Stimulated activated CD4-positive, alpha-beta T cell treated with anti-CD3 and anti-CD28 coated beads, TNF-alpha, amount 100 ng/mL, for 48 hours (primary cell): Measurements from ENCODE around the gene NTN5.
"Not testable (repeated sequence)": the region's sequence is repeated elsewhere in the genome, so short reads cannot be mapped to it uniquely, and the experiment has no call there.

Experiments
- DNase-seq, 3 donors: peaks; one replicate each; pipeline ENCODE4 v3.0.0-alpha.2; 2020; ENCODE audit warnings: low read depth in 3 of 3

The NTN5 gene, protein sequence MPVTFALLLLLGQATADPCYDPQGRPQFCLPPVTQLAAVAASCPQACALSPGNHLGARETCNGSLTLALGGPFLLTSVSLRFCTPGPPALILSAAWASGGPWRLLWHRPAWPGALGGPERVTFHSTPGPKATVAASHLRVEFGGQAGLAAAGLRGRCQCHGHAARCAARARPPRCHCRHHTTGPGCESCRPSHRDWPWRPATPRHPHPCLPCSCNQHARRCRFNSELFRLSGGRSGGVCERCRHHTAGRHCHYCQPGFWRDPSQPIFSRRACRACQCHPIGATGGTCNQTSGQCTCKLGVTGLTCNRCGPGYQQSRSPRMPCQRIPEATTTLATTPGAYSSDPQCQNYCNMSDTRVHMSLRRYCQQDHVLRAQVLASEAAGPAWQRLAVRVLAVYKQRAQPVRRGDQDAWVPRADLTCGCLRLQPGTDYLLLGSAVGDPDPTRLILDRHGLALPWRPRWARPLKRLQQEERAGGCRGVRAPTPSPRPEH

DNA sequence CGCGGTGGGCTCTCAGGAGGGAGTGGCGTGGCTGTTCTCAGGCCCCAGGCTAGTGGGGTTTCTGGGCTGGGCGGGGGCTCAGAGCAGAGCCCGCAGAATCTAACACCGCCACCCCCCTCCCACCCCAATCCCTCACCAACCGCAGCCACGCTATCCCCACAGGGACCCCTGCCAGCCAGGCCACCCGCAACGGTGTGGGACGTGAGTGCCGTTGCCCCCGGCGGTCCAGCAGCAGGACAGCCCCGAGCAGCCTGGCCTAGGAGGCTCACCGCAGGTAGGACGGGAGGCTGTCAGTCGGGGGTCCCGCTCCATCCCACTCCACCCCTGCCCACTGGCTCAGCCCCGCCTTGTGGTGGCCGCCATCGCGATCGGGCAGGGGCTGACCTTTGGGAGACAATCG lies at the start of gene NTN5:
Gene NTN5, minus strand, starts transcription at position 24 of the 400 bp plus-strand sequence. CDS start 2,031 bp downstream, outside the sequence.
- DNase-seq: no peak

DNA sequence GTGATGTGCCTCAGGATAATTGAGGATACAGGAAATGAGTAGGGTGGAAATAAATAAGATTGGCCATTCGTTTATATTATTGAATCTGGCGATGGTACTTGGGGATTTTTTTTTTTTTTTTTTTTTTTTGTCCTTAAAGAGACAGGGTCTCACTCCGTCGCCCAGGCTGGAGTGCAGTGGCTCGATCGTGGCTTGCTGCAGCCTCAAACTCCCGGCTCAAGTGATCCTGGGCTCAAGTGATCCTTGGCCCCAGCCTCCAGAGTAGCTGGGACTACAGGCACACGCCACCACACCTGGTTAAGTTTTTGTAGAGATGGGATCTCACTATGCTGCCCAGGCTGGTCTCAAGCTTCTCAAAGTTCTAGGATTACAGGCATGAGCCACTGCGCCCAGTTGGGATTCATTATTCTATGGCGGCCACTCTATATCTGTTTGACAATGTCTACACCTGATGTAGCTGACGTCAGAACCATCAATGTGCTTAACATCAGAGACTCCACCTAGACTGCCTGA lies 49.4 kb upstream of the NTN5 start:
- no peak for DNase-seq

DNA sequence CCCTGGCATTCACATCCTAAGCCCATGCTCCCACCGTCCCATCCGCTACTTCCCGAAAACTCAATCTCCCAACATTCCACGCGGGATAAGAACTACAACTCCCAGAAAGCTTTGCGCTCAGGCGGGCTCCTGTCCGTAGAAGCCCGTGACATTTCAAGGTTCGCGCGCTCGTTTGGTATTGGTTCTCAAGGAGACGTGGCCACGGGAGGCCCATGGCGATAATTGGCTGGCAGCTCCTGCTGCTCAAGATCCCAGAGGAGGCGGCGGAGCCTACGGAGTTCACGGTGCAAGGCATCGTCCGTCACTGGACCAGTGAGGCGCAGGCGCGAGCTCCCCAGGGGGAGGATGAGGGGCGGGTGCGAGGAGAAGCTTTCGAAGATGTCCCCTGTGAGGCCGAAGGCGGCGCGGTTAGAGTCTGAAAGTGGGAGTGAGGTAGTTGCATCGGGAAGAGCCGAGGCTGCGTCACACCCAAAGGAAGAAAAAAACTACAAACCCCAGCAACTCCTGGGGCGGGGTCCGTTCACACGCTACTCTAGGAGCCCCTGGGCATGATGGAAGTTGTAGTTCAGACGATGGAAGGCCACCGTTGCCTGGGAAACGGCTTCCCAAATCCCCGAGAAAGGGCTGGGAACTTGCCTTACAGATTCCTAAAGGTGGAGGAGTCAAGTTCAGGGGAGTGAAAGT lies 47.9 kb upstream of the NTN5 start:
- peak; percentile 87 to 92 (median 90) for DNase-seq

DNA sequence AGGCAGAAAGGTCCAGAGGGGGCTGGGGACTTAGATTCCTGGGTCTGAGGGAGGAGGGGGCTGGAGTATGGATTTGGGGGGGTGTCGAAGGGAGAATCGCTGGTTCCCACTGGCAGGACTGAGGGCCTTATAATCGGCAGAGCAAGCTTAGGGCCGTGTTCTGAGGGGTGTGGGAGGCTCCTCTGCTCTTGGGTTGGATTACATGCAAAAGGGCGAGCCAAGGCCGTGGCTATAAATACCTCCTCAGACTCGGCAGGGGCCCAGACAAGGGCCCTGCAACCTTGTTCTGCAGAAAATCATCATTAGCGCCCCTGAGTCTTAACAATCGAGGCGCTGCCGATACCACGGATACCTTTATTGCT lies 47.4 kb upstream of the NTN5 start:
- DNase-seq: no peak

DNA sequence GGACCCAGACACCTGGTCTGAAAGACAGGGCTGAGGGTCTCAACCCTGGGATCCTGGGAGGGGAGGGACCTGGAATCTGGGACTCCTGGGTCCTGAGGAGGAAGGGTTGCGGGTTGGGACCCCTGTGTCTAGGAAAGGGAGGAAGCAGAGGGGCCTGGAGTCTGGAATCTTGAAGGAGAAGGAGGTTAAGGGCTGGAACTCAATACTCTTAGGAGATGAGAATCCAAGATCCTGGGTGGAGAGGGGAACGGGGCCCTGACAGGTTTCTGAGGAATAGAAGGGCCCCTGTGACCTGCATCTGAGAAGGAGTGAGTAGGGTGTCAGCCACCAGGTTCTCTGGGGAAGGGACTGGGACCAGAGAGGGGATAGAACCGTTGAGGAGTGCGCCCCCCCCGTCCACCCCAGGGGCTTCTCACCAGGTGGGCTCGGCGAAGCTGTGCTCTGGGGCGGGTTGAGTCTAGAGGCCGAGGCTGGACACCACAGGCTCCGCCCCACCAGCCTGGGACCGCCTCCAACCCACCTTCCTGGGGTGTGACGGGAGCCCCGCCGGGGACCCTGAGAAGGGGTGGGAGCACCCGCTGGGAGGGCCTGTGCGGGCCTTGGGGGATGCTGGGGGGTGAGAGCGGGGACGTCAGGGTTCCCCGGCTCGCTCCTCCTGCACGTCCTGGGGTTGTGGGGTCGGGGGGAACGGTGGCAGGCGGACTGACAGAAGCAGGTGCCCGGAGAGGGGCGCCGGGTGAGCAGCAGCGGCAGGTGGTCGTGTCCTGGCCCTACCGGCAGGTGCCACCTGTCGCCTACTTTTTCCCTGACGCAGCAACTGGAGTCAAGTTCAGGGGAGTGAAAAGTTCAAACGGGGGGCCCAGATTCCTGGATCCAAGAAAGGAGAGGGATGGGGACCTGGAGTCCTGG lies 46.7 kb upstream of the NTN5 start, which contains the start of gene MAMSTR:
Gene MAMSTR, minus strand, starts transcription at position 463 of the 909 bp plus-strand sequence. CDS start 694 bp downstream, outside the sequence.
- DNase-seq: no peak

DNA sequence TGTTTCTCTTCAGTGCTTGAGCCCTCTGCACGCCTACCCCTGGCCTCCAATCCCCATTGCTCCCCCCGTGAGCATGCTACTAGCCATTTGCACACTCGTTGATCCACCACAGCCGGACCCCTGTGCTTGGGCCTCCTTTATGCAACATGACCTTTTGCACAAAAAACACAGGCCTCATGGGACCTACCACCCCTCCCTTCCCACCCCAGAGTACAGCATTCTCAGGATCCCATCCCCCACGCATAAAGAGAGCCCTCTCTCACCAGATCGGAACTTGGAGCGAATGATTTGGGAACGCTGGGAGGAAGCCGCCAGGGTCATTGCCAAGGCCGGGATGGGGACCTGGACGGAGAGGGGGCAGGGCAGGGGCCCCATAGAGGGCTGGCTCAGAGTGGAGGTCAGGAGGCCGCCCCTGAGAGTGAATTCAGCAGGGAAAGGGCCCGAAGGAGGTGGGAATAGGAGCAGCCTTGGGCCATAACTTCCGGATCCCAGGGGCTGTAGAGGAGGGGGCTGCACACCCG lies 46.0 kb upstream of the NTN5 start:
- no peak for DNase-seq

DNA sequence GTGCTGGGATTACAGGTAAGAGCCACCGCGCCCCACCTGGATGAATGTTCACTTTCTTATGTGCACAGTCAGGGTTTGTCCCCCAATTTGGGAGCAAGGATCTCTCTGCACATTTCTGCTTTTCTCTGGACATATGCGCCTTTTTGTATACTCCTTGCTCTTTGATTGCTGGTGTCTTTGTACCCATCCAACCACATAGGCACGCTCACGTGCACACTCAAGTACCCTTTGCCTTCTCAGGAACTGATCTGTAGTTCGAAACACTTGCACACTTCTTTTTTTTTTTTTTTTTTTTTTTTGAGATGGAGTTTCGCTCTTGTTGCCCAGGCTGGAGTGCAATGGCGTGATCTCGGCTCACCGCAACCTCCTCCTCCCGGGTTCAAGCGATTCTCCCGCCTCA lies 45.3 kb upstream of the NTN5 start:
- DNase-seq: not testable (repeated sequence)

GRCh38 chr19:48716562-48717291 lies 43.9 kb upstream of the NTN5 start:
- DNase-seq: no peak

GRCh38 chr19:48715681-48716171 lies 42.9 kb upstream of the NTN5 start:
- no peak for DNase-seq

DNA sequence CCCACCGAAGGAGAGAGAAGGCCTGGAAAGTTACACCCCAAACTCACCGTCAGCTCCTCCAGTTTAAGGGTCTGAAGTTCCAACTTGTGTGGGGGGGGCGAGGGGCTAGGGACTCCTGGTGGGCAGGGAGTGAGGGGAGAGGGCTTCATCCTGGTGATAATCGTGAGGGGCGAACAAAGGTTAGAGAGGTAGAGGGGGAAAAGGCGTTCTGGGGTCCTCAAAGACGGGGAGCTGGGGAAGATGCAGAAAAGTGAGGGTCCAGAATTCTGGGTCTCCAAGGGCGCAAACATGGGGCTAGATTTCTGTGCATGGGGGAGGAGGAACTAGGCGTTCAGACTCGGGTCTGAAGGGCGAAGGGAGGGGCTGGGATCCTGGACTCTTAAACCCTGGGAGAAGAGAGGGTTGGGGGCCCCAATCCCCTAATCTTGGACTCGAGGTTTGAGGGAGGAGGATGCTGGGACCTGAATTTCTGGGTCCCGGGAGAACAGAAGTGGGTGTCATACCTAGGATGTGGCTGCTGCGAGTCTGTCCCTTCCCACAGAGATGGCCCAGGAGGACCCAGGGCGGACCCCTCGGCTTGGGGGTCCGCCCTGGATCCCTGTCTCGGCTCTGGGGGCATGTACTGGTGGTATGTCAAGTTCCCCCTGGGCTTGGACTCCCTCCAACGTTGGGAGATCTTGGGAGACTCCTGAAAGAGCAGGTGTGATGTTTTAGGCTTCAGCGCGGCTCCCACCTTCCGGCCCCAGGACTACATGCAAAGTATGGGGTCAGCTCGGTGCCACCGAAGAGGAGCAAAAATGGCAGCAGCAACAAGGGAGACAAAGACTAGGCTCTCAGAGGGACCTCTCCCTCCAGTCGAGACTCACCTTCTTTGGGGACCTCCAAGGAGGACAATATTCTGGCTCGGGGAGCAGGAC lies 42.2 kb upstream of the NTN5 start:
- no peak for DNase-seq

- DNase-seq: peak; percentile 97 to 98 (median 97)
Measured at GRCh38 chr19:48713864-48714755, 41.3 kb upstream of the NTN5 start.

GRCh38 chr19:48713041-48713863 lies 40.4 kb upstream of the NTN5 start:
- no peak for DNase-seq

DNA sequence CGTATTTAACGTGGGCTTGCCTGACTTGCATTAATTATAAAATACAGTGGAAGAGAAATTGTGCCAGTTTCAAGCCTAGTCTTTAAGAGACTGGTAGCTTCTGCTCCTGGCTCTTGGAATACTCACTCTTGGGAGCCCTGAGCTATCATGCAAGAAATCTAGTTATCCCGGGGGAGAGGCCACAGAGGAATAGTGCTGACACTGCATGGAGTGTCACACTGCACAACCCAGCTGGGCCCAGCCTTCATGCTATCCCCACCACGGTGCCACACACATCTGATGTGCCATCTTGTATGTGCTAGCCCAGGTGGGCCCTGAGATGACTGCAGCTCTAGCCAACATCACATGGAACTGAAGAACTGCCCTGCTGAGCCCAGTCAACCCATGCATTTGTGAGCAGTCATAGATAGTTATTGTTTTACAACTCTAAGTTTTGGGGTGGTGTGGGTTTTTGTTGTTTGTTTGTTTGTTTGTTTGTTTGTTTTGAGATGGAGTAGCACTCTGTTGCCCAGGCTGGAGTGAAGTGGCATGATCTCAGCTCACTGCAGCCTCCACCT lies 38.4 kb upstream of the NTN5 start:
- no peak for DNase-seq

DNA sequence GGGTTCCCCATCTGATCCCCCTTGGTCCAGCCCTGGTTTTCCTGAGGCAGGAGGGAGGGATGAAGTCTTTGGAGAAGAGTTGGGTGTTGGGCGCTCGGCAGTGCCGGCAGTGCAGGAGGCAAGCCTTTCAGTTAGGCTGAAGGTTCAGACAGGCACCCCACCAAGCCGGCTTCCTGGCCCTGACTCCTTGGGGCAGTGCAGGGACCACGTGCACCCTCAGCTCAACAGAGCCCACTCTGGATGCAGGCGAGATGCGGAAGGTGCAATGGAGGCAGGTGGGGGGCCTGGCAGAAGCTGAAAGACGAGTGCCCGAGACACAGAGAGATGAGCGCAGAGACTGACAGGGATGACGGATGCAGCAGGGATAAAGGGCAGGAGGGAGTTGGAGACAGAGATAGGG lies 35.7 kb upstream of the NTN5 start:
- DNase-seq: no peak

DNA sequence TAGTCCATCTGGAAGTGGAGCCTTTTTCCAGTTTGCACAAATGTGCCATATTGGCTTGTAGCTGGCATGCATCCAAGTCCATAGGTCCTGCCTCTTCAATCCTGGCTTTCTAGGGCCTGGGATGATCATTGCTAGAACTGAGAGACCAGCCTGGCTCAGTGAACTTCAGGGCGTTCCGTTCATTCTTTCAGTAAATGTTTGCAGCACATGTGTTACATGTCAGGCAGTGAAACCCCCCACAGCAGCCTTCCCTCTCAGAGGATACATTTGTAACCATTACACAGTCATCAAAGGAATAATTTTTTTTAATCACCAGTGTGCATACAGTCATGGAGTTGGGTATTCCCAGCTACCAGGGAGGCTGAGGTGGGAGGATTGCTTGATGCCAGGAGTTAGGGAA lies 32.6 kb upstream of the NTN5 start:
- no peak for DNase-seq

GRCh38 chr19:48703316-48703715 lies 30.5 kb upstream of the NTN5 start:
- DNase-seq: no peak

- no peak for DNase-seq
Measured at GRCh38 chr19:48702701-48703100, 29.9 kb upstream of the NTN5 start.
